ENCODE results near the gene CBY3. TPM values are rescaled to one million over a fixed set of nuclear protein-coding genes. Genes with fewer than 3 reads are reported as not detected.
A peak's percentile ranks its signal among the peaks of the same experiment; 100 is the strongest.
"Not testable (repeated sequence)": the region's sequence is repeated elsewhere in the genome, so short reads cannot be mapped to it uniquely, and the experiment has no call there.

CBY3 gene
- total RNA-seq, 5 donors from 2014 or later (not counting 1 experiment from before 2014, with no cell fraction given): 0.50 to 0.66 (median 0.57) TPM; not detected in 2

GRCh38 chr5:179680014-179680779 lies 637 bp downstream of the CBY3 start:
- no peak for ATAC-seq (replicated peaks in 1 of 4)
- Mint-ChIP-seq H3K27me3 (no peaks in the 10 kb centered on the region), H3K4me3 (peak overlapping the region; percentile 63 to 99 (median 70)), H3K9me3 (no peaks in the 10 kb centered on the region), H3K36me3 (peaks cover 2% of the 10 kb centered on the region), H3K27ac (peak overlapping the region; percentile 77 to 83), H3K4me1 (peaks cover 30 to 34% (median 31%) of the 10 kb centered on the region in 3 donors)
- Histone ChIP-seq H3K4me1 (ENCODE audit: control insufficient read depth in 1 of 2, extremely low read depth in 1 of 2, insufficient read depth in 2 of 2, low read length in 2 of 2) (peaks cover 6 to 43% of the 10 kb centered on the region in 2 experiments), H3K27ac (ENCODE audit: low read length) (no peak overlapping the region), H3K36me3 (ENCODE audit: control insufficient read depth in 2 of 2, extremely low read depth in 1 of 2, insufficient read depth in 1 of 2, low read length in 1 of 2) (no peaks in the 10 kb centered on the region), H3K4me3 (ENCODE audit: control insufficient read depth in 1 of 2, extremely low read depth in 1 of 2, low read length in 1 of 2) (no peak overlapping the region), H3K27me3 (replicated peaks in 1 of 2; ENCODE audit: control insufficient read depth in 2 of 2, extremely low read depth in 1 of 2, insufficient read depth in 2 of 2, low read length in 1 of 2) (peaks cover 0 to 3% of the 10 kb centered on the region in 2 experiments), H3K9me3 (no peaks in the 10 kb centered on the region)
- ChIA-PET POLR2A (interaction anchor here (0.6 to 0.7 kb wide), 3 partner anchors 14 to 49 kb away, joined by 3 to 7 read pairs (median 3); no protein-coding TSS in a partner anchor), CTCF (interaction anchor here in 1 of 2 donors (0.5 kb wide), 2 partner anchors 86 to 655 kb away, joined by 3 to 11 read pairs; no protein-coding TSS in a partner anchor)
- 92% methylated on average over 4 of the region's 9 CpGs for WGBS (ENCODE audit: insufficient coverage)
- no peak for DNase-seq

GRCh38 chr5:179679014-179679674 lies 1.7 kb downstream of the CBY3 start:
- H3K27me3 ChIP-seq (replicated peaks in 1 of 2; ENCODE audit: control insufficient read depth in 2 of 2, extremely low read depth in 1 of 2, insufficient read depth in 2 of 2, low read length in 1 of 2): peaks cover 0 to 3% of the 10 kb centered on the region in 2 experiments
- Mint-ChIP-seq H3K9me3 (no peaks in the 10 kb centered on the region), H3K36me3 (peaks cover 3% of the 10 kb centered on the region), H3K27me3 (no peaks in the 10 kb centered on the region), H3K27ac (peak overlapping the region; percentile 85 to 96), H3K4me3 (peak overlapping the region; percentile 95 to 99 (median 98)), H3K4me1 (peaks cover 30 to 34% (median 31%) of the 10 kb centered on the region in 3 donors)
- H3K27ac ChIP-seq (ENCODE audit: low read length): peak overlapping the region; percentile 91
- ChIA-PET POLR2A (no interaction called here), CTCF (no interaction called here)
- peaks cover 6 to 43% of the 10 kb centered on the region in 2 experiments for H3K4me1 ChIP-seq (ENCODE audit: control insufficient read depth in 1 of 2, extremely low read depth in 1 of 2, insufficient read depth in 2 of 2, low read length in 2 of 2)
- H3K4me3 ChIP-seq (ENCODE audit: control insufficient read depth in 1 of 2, extremely low read depth in 1 of 2, low read length in 1 of 2): peak overlapping the region; percentile 77 to 99
- no peaks in the 10 kb centered on the region for H3K36me3 ChIP-seq (ENCODE audit: control insufficient read depth in 2 of 2, extremely low read depth in 1 of 2, insufficient read depth in 1 of 2, low read length in 1 of 2)
- no peaks in the 10 kb centered on the region for H3K9me3 ChIP-seq
- DNase-seq (peak; percentile 16 to 82 (median 49)), ATAC-seq (replicated peaks in 1 of 4) (peak; percentile 32 to 46 (median 42))
- WGBS (ENCODE audit: insufficient coverage): 18% methylated on average over 34 of the region's 41 CpGs

- peak; percentile 83 to 98 (median 89) for DNase-seq
- Histone ChIP-seq H3K36me3 (ENCODE audit: control insufficient read depth in 2 of 2, extremely low read depth in 1 of 2, insufficient read depth in 1 of 2, low read length in 1 of 2) (no peaks in the 10 kb centered on the region), H3K27me3 (replicated peaks in 1 of 2; ENCODE audit: control insufficient read depth in 2 of 2, extremely low read depth in 1 of 2, insufficient read depth in 2 of 2, low read length in 1 of 2) (peaks cover 0 to 3% of the 10 kb centered on the region in 2 experiments), H3K4me1 (ENCODE audit: control insufficient read depth in 1 of 2, extremely low read depth in 1 of 2, insufficient read depth in 2 of 2, low read length in 2 of 2) (peaks cover 6 to 43% of the 10 kb centered on the region in 2 experiments), H3K9me3 (no peaks in the 10 kb centered on the region), H3K4me3 (ENCODE audit: control insufficient read depth in 1 of 2, extremely low read depth in 1 of 2, low read length in 1 of 2) (peak overlapping the region; percentile 77 to 99), H3K27ac (ENCODE audit: low read length) (peak overlapping the region; percentile 91)
- Mint-ChIP-seq H3K4me3 (peak overlapping the region; percentile 95 to 99 (median 98)), H3K36me3 (peaks cover 3% of the 10 kb centered on the region), H3K4me1 (peaks cover 30 to 34% (median 31%) of the 10 kb centered on the region in 3 donors), H3K9me3 (no peaks in the 10 kb centered on the region), H3K27me3 (no peaks in the 10 kb centered on the region), H3K27ac (peak overlapping the region; percentile 94 to 96)
- WGBS (ENCODE audit: insufficient coverage): under 1% methylated on average over 75 of the region's 78 CpGs
- CTCF ChIA-PET: interaction anchor here (0.5 to 2.0 kb wide), 6 partner anchors 10 to 134 kb away, joined by 3 to 5 read pairs (median 4); partner anchors contain the start of gene MAML1 (in 1 of the 2)
- POLR2A ChIA-PET: interaction anchor here in 1 of 2 donors (0.6 to 1.0 kb wide), 2 partner anchors 63 to 65 kb away, joined by 3 read pairs; no protein-coding TSS in a partner anchor
- peak; percentile 87 to 90 (median 88) for ATAC-seq (replicated peaks in 1 of 4)
These were observed 2.4 kb downstream of the CBY3 start for GRCh38 chr5:179678223-179679013.

- no peaks in the 10 kb centered on the region for H3K4me1 Mint-ChIP-seq
- Histone ChIP-seq H3K9me3 (no peaks in the 10 kb centered on the region), H3K27ac (ENCODE audit: low read length) (no peak overlapping the region), H3K4me1 (ENCODE audit: control insufficient read depth in 1 of 2, extremely low read depth in 1 of 2, insufficient read depth in 2 of 2, low read length in 2 of 2) (no peaks in the 10 kb centered on the region), H3K36me3 (ENCODE audit: control insufficient read depth in 2 of 2, extremely low read depth in 1 of 2, insufficient read depth in 1 of 2, low read length in 1 of 2) (no peaks in the 10 kb centered on the region), H3K27me3 (replicated peaks in 1 of 2; ENCODE audit: control insufficient read depth in 2 of 2, extremely low read depth in 1 of 2, insufficient read depth in 2 of 2, low read length in 1 of 2) (no peaks in the 10 kb centered on the region), H3K4me3 (ENCODE audit: control insufficient read depth in 1 of 2, extremely low read depth in 1 of 2, low read length in 1 of 2) (no peak overlapping the region)
- no peak overlapping the region for H3K4me3 Mint-ChIP-seq
- WGBS (ENCODE audit: insufficient coverage): 78% methylated on average over 6 of the region's 7 CpGs
- H3K9me3 Mint-ChIP-seq: no peaks in the 10 kb centered on the region
- no peaks in the 10 kb centered on the region for H3K27me3 Mint-ChIP-seq
- DNase-seq: peak in 32 of 35 experiments; percentile 0 to 65 (median 36)
- H3K36me3 Mint-ChIP-seq: no peaks in the 10 kb centered on the region
- peak in 3 of 4 experiments; percentile 55 to 66 (median 61) for ATAC-seq (replicated peaks in 1 of 4)
- H3K27ac Mint-ChIP-seq: no peak overlapping the region
- ChIA-PET POLR2A (interaction anchor here in 1 of 2 donors (0.6 kb wide), 1 partner anchor 14 kb away, joined by 10 read pairs; no protein-coding TSS in a partner anchor), CTCF (interaction anchor here in 1 of 2 donors (0.6 kb wide), 1 partner anchor 45 kb away, joined by 3 read pairs; the partner anchor contains the start of gene HNRNPH1)
These were observed 12.4 kb downstream of the CBY3 start for GRCh38 chr5:179668391-179668790.

- not testable (repeated sequence) for ATAC-seq (replicated peaks in 1 of 4); H3K27ac Mint-ChIP-seq; DNase-seq; H3K4me3 ChIP-seq (ENCODE audit: control insufficient read depth in 1 of 2, extremely low read depth in 1 of 2, low read length in 1 of 2); H3K4me1 Mint-ChIP-seq; H3K27me3 Mint-ChIP-seq; H3K27me3 ChIP-seq (replicated peaks in 1 of 2; ENCODE audit: control insufficient read depth in 2 of 2, extremely low read depth in 1 of 2, insufficient read depth in 2 of 2, low read length in 1 of 2); H3K27ac ChIP-seq (ENCODE audit: low read length); H3K36me3 ChIP-seq (ENCODE audit: control insufficient read depth in 2 of 2, extremely low read depth in 1 of 2, insufficient read depth in 1 of 2, low read length in 1 of 2); H3K4me3 Mint-ChIP-seq; H3K9me3 Mint-ChIP-seq; H3K9me3 ChIP-seq; H3K36me3 Mint-ChIP-seq
- WGBS (ENCODE audit: insufficient coverage): 94% methylated on average over 3 of the region's 6 CpGs
- peaks cover 0 to 13% of the 10 kb centered on the region in 2 experiments for H3K4me1 ChIP-seq (ENCODE audit: control insufficient read depth in 1 of 2, extremely low read depth in 1 of 2, insufficient read depth in 2 of 2, low read length in 2 of 2)
- ChIA-PET POLR2A (interaction anchor here in 1 of 2 donors (0.5 kb wide), 1 partner anchor 96 kb away, joined by 4 read pairs; no protein-coding TSS in a partner anchor), CTCF (interaction anchor here in 1 of 2 donors (0.6 kb wide), 1 partner anchor 90 kb away, joined by 3 read pairs; no protein-coding TSS in a partner anchor)
These were observed 19.2 kb downstream of the CBY3 start for GRCh38 chr5:179661647-179662046.
